NCI-H748 (cell line): ENCODE data around the gene MCM10.

Experiments
- DNase-seq: peaks from one replicate; lab custom pipeline; 2025; ENCODE audit not compliant: unreplicated experiment; lab: John Stamatoyannopoulos, UW

Gene MCM10

DNA sequence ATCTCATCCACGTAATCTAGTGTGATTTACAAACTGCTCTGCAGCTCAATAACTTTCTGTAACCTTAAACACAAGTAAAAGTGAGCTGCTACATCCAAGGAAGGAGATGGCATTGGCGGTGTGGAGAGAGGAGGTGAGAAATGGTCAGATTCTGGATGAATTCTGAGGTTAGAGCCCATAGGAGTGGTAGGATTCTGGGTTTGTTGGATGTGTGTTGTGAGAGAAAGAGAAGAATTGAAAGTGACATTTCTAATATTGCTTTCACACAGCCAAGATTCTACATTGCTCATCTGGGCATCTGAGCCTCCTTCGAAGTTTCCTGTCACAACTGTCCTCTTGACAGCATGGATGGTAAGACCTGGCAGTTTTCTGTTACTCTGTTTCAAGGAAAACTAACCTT is 2.5 kb downstream of the MCM10 start:
- no peak for DNase-seq

DNA sequence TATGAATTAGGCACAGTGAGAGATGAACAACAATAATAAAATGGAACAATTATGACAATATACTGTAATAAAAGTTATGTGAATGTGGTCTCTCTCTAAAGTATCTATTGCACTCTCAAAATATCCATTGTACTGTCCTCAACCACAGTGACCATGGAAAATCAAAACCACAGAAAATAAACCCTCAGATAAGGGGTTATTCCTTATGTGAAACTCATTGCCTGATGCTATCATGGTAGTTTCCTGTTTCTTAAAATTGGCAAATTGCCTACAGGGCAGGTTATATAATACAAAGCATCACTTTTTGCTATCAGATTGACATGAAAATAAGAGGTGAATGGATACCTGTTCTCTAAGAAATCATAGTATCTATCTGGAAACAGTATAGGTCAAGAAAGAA is 3.8 kb downstream of the MCM10 start:
- no peak for DNase-seq

DNA sequence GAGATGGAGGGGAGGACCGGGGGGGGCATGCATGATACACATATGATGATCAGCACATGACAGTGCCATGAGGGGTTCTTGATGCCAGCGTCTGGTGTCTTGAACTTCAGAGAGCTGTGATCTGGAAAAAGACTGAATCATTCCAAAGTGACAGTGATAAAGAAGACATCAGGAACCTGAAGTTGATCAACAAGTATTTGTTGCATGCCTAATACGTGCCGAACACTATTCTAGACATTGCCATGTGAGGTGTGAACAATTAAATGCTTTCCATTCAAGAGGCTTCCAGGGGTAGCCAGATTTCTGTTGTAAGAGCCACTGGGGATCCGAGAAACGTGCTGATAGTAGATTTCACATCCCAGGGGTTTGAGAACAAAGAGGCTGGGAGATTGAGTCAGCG is 6.2 kb downstream of the MCM10 start:
- no peak for DNase-seq

DNA sequence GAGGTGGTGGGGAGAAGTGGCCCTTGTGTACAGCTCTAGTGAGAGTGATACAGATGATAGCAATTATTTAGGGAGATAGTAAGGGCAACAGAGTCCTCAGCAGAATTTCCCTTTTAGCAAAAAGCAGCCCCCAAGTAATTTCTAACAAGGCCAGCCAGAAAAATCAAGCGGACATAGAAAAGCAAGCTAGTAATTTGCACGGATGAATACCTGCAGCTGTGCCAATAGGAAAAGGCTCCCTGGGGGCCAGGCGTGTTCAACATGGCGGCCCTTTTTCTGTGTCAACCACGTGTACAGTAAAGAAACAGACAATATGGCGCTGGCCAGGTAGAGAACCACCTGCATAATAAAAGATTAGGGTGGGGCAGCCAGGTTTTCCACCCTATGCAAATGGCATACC is 7.4 kb downstream of the MCM10 start:
- peak; percentile 31 for DNase-seq

DNA sequence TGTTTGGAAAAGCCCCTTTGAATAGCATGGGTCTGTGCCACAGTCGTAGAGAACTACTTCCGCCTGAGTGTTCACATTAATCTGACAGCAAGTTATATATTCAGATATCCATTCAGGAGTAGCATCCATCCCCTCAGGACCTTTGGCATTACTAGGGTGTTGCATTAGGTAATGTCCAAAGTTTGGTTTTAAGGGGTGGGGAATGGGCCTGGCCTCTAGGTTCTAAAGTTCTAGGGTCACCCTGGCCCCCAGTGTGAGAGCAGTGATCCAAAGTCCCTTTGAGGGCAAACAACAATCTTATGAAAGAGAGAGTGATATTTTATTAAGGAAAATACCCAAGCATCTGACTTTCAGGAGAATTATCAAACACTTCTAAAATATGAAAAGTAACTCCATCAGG is 12.3 kb downstream of the MCM10 start:
- no peak for DNase-seq

DNA sequence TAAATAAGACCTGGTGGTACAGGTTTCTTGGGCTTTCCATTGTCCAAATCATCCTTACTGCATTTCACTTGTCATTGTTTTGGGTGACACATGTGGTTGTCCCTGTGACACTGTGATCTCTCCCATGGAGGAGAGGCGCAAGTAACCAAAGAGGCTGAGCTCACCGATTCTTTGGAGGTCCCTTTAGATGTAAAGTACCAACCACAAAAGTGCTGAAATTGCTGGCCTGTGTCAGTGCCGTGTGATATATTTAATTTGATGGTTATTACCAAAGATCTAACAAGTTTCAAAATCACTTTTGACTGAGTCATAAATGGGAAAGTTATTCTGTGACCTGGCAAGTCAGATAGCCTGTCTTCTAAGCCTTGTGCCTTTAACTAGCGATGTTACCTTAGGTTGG is 19.4 kb downstream of the MCM10 start:
- no peak for DNase-seq

DNA sequence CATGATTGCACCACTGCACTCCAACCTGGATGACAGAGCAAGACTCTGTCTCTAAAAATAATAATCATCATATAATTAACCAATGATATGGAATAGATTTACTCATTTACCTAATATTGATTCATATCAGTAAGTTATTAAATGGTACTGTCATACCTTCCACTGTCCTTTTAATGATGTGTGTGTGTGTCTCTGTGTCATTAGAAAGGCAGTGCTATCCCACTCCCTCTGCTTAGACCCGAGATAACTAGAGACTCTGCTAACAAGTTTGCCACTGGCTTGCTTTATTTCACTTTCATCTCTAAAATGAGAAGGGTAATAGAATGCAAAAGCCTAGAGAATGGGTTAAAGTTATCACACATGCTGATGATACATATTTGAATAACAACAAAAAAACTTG is 21.1 kb downstream of the MCM10 start:
- DNase-seq = no peak

DNA sequence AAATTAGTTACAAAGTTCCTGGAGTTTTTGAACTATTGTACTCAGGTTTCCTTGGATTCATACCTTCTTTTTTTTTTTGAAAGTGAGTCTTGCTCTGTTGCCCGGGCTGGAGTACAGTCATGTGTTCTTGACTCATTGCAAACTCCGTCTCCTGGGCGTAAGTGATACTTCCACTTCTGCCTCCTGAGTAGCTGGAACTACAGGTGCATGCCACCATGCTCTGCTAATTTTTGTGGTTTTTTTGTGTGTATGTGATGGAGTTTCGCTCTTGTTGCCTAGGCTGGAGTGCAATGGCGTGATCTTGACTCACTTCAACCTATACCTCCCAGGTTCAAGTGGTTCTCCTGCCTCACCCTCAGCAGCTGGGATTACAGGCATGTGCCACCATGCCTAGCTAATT is 22.3 kb downstream of the MCM10 start:
- DNase-seq = no peak

DNA sequence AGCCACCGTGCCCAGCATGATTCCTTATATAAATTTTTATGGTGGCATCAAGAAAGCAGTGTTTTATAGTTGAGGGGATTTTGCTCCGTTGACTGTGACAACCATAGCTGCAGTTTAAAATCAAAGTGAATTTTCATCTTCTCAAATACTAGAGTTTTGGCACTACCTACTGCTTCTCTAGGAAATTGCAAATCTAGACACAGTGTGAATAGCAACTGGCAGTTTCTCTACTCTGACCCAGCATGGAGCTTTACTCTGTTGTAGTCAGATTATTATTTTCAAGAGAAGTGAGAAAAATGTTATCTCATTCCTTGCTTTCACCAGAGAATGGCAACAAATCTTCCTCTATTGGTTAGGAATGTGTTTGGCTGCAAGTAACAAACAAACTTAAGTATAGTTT is 22.9 kb downstream of the MCM10 start:
- no peak for DNase-seq

DNA sequence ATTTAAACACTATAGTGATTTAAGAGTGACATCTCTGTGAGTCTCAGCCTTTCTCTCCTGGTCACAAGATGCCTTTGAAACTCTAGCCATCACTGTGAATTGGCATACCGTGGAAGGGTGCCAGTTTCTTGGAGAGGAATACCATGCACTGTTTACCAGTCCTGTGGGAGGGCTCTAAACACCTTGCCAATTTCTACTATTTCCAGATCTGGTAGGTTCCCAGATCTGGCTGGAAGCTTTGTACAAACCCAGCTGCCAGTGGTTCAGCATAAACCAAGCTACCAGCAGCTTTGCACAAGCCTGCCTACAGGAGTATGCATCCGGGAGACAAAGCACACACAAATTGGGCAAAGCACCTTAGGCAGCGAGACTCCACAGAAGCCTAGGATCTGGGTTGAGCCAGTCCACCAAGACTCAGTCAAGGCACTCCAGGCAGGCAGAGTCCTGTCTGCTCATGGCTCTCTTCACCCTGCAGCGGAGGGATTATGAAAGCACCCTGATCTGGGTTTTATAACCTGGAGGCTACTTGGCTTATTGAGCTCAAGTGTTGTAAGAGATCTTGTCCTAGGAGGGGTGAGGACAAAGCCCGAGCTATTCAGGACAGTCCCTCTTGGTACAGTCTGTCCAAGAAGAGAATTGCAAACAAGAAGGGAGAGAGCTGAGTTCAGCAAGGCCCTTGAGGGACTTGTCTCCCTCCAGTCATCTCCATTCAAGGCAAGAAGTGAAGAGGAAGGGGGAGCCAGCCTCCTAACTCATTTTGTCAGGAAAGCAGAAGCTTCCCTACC is 23.6 kb downstream of the MCM10 start:
- DNase-seq = no peak

DNA sequence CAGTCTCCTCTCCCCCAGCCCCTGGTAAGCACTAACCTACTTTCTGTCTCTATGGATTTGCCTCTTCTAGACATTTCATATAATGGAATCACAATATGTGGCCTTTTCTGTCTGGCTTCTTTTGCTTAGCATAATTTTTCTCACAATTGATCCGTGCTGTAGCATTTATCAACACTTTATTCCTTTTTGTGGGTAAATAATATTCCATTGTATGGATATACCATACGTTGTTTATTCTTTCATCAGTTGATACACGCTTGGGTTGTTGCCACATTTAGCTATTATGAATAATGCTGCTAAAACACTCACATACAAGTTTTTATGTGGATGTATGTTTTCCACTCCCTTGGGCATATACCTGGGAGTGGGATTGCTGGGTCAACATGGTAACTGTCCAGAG is 25.8 kb downstream of the MCM10 start:
- DNase-seq = no peak

DNA sequence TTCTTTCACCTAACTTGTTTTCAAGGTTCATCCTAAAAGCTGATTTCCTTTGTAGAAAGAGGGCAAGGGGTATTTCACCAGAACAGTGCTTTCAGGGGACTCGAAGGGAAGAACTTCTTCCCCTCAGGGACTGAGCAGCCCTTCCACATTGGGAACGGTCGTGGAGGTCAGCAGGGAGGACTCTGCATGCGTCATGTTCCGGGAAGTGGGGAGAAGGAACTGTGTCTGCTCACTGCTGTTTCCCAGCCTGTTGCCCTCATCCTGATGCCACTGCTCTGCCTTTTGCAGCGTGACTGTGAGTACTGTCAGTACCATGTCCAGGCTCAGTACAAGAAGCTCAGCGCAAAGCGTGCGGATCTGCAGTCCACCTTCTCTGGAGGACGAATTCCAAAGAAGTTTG is 27.2 kb downstream of the MCM10 start:
- no peak for DNase-seq

DNA sequence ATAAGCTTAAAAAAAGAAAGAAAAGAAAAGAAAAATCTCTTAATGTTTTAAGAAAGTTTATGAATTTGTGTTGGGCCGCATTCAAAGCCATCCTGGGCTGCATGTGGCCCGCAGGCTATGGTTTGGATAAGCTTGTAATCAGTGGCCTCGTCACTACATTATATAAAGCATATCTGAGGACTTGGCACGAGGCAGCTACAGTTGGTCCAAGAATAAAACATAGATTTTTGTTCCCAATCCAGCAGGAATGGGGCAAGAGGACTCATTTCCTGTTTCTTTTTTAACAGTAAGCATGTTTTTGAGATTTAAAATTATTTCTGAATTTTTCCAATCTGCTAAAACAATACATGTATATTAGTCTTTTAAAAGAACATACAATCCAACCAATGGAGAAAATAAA is 28.6 kb downstream of the MCM10 start:
- no peak for DNase-seq

DNA sequence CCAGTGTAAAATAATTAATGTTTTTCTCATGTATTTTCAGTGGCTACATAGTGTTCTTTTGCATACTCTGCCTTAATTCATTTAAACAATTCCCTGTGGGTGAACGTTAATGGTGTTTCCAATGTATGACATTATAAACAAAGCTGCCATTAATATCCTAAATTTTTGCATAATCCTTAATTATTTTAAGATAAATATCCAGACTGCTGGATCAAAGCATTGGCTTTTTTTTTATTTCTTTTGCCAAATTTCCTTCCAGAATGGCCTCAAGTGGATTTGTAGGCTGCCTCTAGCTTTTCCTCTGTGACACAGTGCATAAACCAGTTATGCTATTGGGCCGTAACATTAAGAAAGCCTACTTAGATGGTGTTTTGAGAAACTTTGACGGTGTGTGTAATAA is 29.5 kb downstream of the MCM10 start:
- no peak for DNase-seq

DNA sequence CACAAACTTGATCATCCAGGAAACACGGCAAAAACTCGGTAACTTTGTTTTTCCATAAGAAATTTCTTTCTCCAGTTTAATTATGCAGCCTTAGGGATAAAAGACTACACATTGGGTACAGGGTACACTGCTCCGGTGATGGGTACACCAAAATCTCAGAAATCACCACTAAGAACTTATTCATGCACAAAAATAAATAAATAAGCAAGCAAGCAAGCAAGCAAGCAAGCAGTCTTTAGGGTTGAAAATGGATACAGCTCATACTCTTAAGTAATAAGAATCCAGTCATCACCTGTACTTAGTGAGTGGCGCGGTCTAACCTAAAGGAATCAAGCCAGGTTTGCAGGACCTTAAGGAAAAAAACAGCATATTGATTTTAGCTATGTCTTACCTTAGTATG is 30.0 kb downstream of the MCM10 start:
- DNase-seq = no peak

DNA sequence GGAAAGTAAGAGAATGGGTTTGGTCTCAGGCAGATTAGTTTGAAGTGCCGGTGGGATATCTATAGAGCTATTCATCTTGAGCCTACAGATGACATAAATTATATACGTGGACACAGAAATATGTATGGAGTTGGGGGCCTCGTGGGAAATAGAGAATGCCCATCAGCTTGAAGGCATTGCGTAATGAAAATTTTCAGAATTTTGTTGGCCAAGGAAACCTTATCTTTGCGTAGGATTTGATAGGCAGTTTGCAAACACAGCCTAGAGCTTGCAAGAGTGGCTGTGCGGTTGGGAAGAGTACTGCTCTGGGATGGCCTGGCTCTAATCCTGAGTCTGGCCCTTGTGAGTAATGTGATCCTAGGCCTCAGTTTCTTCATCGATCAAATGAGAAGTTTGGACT is 32.3 kb downstream of the MCM10 start:
- DNase-seq = no peak

DNA sequence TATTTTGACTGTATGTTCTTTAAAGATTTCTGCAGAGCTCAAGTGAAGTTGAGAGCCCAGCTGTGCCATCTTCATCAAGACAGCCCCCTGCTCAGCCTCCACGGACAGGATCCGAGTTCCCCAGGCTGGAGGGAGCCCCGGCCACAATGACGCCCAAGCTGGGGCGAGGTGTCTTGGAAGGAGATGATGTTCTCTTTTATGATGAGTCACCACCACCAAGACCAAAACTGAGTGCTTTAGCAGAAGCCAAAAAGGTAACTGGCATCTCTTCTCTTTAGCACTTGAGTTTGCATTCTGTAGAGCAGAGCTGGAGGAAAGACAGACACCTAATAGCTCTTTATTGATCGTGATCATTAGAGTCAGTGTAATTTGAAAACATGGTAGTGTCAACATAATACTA is 33.7 kb downstream of the MCM10 start:
- no peak for DNase-seq

DNA sequence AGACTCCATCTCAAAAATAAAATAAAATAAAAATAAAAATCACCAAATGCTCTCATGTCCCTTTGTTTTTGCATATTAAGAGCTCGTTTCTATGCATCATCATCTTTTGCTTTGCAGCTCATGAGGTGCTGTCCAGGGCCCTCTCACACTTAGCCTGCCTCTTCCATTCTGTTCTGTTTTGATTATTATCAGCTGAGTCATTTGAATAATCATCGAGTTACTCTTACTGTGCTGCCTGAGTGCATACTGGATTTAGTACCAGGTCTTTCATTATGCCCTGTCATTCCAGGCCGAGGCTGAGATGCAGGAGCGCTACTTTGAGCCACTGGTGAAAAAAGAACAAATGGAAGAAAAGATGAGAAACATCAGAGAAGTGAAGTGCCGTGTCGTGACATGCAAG is 39.8 kb downstream of the MCM10 start:
- DNase-seq = no peak

DNA sequence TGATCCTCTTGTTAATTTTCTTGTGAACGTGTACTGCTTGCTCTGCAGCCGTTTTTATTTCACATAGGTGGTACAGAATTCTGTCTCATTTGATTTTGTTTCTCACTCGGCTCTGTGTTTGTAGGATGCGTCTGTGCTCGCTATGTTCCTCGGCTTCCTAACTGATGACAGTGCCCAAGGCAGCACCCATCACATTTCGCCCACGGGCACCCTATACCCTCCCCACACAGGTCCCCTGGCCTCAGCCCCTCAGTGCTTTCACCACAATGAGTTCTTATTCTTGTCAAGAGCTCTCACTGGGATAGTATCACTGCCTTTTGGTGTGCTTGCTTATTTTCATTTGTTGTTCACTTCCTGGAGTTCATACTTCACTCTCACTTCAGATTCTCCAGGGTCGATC is 44.7 kb downstream of the MCM10 start:
- no peak for DNase-seq

DNA sequence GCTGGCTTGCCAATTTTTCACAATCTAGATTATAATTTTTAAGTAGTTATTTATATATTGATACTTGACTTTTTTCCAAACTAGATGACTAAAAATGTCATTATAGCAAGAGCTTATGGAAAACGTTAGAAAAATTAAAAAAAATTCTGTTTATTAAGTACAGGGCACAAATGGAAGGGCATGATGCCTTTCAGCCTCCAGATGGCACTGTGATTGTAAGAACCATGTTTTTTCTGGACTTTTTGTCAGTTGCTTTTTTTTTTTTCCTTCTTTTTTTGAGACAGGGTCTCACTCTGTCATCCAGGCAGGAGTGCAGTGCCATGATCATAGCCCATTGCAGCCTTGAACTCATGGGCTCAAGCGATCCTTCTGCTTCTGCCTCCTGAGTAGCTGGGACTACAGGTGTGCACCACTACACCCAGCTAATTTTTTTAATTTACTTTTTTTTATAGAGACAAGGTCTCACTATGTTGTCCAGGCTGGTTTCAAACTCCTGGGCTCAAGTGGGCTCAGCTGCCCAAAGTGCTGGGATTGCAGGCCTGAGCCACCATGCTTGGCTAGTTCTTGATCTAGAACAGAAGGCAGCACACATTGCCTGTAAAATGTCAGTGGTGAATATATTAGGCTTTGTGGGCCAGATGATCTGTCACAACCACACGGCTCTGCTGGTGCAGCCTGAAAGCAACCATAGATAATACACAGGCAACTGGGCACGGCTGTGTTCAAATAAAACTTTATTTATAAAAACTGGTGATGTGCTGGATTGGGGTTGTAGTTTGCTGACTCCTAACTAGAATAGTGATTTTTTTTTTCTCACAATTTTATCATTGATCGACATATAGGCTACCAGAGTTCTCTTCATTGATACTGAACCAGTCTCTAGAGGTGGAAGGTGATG is 45.4 kb downstream of the MCM10 start:
- no peak for DNase-seq

DNA sequence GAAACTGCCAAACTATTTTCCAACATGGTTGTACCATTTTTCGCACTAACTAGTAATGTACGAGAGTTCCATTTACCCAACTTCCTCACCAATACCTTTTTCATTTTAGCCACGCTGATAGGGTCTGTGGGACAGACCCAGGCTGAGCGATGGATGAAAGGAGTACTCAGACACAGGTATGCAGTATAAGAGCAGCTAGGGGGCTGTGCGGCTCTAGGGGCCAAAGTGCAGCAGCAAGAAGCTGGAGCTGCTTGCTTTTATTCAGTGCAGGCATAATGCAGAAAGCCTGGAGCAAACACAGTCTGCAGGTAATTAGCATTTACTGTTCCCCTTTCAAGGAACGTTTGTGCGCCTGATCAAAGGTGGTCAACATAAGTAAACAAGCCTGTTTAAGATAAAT is 51.8 kb downstream of the MCM10 start:
- DNase-seq = no peak

DNA sequence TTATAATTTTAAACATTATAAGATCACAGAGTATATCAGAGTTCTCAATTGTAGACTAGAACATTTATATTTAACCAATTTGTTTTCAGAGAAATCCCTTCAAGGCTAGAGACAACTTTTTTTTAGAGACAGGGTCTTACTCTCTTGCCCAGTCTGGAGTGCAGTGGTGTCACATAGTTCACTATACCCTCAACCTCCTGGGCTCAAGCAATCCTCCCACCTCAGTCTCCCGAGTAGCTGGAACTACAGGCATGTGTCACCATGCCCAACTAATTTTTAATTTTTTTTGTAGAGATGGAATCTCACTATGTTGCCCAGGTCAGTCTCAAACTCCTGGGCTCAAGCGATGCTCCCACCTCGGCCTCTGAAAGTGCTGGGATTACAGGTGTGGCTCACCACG is 57.5 kb downstream of the MCM10 start:
- no peak for DNase-seq
